ENCODE measurements around the gene LRRN2.

LRRN2 gene

GRCh38 chr1:204591473-204592090, 94.0 kb downstream of the LRRN2 start:
- Histone ChIP-seq H3K4me1 (ENCODE audit: insufficient read depth, low read length) (no peaks in the 10 kb centered on the region; the same call in 1 of the 2 replicates), H3K36me3 (ENCODE audit: insufficient read depth, low read length) (no peaks in the 10 kb centered on the region), H3K9ac (ENCODE audit: low read depth, low read length) (no peak overlapping the region), H3K9me3 (ENCODE audit: control insufficient read depth, insufficient read depth, low read length) (no peaks in the 10 kb centered on the region)

GRCh38 chr1:204589409-204590038, 96.0 kb downstream of the LRRN2 start:
- Histone ChIP-seq H3K36me3 (ENCODE audit: insufficient read depth, low read length) (no peaks in the 10 kb centered on the region), H3K9me3 (ENCODE audit: control insufficient read depth, insufficient read depth, low read length) (no peaks in the 10 kb centered on the region), H3K9ac (ENCODE audit: low read depth, low read length) (no peak overlapping the region), H3K4me1 (ENCODE audit: insufficient read depth, low read length) (peaks cover 9% of the 10 kb centered on the region)

GRCh38 chr1:204588826-204589225, 96.7 kb downstream of the LRRN2 start:
- Histone ChIP-seq H3K9me3 (ENCODE audit: control insufficient read depth, insufficient read depth, low read length) (no peaks in the 10 kb centered on the region), H3K36me3 (ENCODE audit: insufficient read depth, low read length) (no peaks in the 10 kb centered on the region), H3K9ac (ENCODE audit: low read depth, low read length) (no peak overlapping the region), H3K4me1 (ENCODE audit: insufficient read depth, low read length) (peaks cover 9% of the 10 kb centered on the region)

GRCh38 chr1:204587621-204588020, 97.9 kb downstream of the LRRN2 start:
- Histone ChIP-seq H3K36me3 (ENCODE audit: insufficient read depth, low read length) (no peaks in the 10 kb centered on the region), H3K4me1 (ENCODE audit: insufficient read depth, low read length) (peaks cover 9% of the 10 kb centered on the region), H3K9me3 (ENCODE audit: control insufficient read depth, insufficient read depth, low read length) (no peaks in the 10 kb centered on the region), H3K9ac (ENCODE audit: low read depth, low read length) (no peak overlapping the region)

- Histone ChIP-seq H3K36me3 (ENCODE audit: insufficient read depth, low read length) (no peaks in the 10 kb centered on the region), H3K9me3 (ENCODE audit: control insufficient read depth, insufficient read depth, low read length) (no peaks in the 10 kb centered on the region), H3K9ac (ENCODE audit: low read depth, low read length) (no peak overlapping the region), H3K4me1 (ENCODE audit: insufficient read depth, low read length) (peaks cover 9% of the 10 kb centered on the region)
These were observed 100.7 kb downstream of the LRRN2 start for GRCh38 chr1:204584699-204585372.

GRCh38 chr1:204583909-204584632, 101.5 kb downstream of the LRRN2 start:
- Histone ChIP-seq H3K4me1 (ENCODE audit: insufficient read depth, low read length) (peaks cover 9% of the 10 kb centered on the region), H3K9me3 (ENCODE audit: control insufficient read depth, insufficient read depth, low read length) (no peaks in the 10 kb centered on the region), H3K9ac (ENCODE audit: low read depth, low read length) (no peak overlapping the region), H3K36me3 (ENCODE audit: insufficient read depth, low read length) (no peaks in the 10 kb centered on the region)

GRCh38 chr1:204581759-204582158, 103.8 kb downstream of the LRRN2 start:
- H3K36me3 ChIP-seq (ENCODE audit: insufficient read depth, low read length), result no peaks in the 10 kb centered on the region
- H3K9ac ChIP-seq (ENCODE audit: low read depth, low read length), result no peak overlapping the region
- peaks cover 18% of the 10 kb centered on the region for H3K4me1 ChIP-seq (ENCODE audit: insufficient read depth, low read length)
- H3K9me3 ChIP-seq (ENCODE audit: control insufficient read depth, insufficient read depth, low read length), result no peaks in the 10 kb centered on the region

GRCh38 chr1:204580862-204581261, 104.7 kb downstream of the LRRN2 start:
- Histone ChIP-seq H3K9me3 (ENCODE audit: control insufficient read depth, insufficient read depth, low read length) (no peaks in the 10 kb centered on the region), H3K9ac (ENCODE audit: low read depth, low read length) (no peak overlapping the region), H3K4me1 (ENCODE audit: insufficient read depth, low read length) (peaks cover 27% of the 10 kb centered on the region), H3K36me3 (ENCODE audit: insufficient read depth, low read length) (no peaks in the 10 kb centered on the region)

- peaks cover 30% of the 10 kb centered on the region for H3K4me1 ChIP-seq (ENCODE audit: insufficient read depth, low read length)
- H3K9me3 ChIP-seq (ENCODE audit: control insufficient read depth, insufficient read depth, low read length), result no peaks in the 10 kb centered on the region
- H3K9ac ChIP-seq (ENCODE audit: low read depth, low read length), result no peak overlapping the region
- H3K36me3 ChIP-seq (ENCODE audit: insufficient read depth, low read length), result no peaks in the 10 kb centered on the region
These were observed 105.9 kb downstream of the LRRN2 start for GRCh38 chr1:204579681-204580080.

GRCh38 chr1:204578867-204579664, 106.5 kb downstream of the LRRN2 start:
- H3K9me3 ChIP-seq (ENCODE audit: control insufficient read depth, insufficient read depth, low read length), result no peaks in the 10 kb centered on the region
- H3K9ac ChIP-seq (ENCODE audit: low read depth, low read length), result no peak overlapping the region
- no peaks in the 10 kb centered on the region for H3K36me3 ChIP-seq (ENCODE audit: insufficient read depth, low read length)
- peaks cover 34% of the 10 kb centered on the region for H3K4me1 ChIP-seq (ENCODE audit: insufficient read depth, low read length)

GRCh38 chr1:204577794-204578478, 107.6 kb downstream of the LRRN2 start:
- peaks cover 45% of the 10 kb centered on the region for H3K4me1 ChIP-seq (ENCODE audit: insufficient read depth, low read length)
- H3K9ac ChIP-seq (ENCODE audit: low read depth, low read length), result no peak overlapping the region
- H3K36me3 ChIP-seq (ENCODE audit: insufficient read depth, low read length), result no peaks in the 10 kb centered on the region
- H3K9me3 ChIP-seq (ENCODE audit: control insufficient read depth, insufficient read depth, low read length), result no peaks in the 10 kb centered on the region

- H3K36me3 ChIP-seq (ENCODE audit: insufficient read depth, low read length), result no peaks in the 10 kb centered on the region; the same call in 1 of the 2 replicates
- peaks cover 58% of the 10 kb centered on the region for H3K4me1 ChIP-seq (ENCODE audit: insufficient read depth, low read length)
- H3K9ac ChIP-seq (ENCODE audit: low read depth, low read length), result no peak overlapping the region
- H3K9me3 ChIP-seq (ENCODE audit: control insufficient read depth, insufficient read depth, low read length), result no peaks in the 10 kb centered on the region
These were observed 109.1 kb downstream of the LRRN2 start for GRCh38 chr1:204576422-204576821.
